ENCODE measurements around the gene SLC6A13. TPM values are rescaled to one million over a fixed set of nuclear protein-coding genes. Genes with fewer than 3 reads are reported as not detected.

Gene SLC6A13
- total RNA-seq, 1 experiment from 2014 or later: not detected

GRCh38 chr12:238116-238515, 24.5 kb downstream of the SLC6A13 start:
- TF ChIP-seq, protein P1, sequence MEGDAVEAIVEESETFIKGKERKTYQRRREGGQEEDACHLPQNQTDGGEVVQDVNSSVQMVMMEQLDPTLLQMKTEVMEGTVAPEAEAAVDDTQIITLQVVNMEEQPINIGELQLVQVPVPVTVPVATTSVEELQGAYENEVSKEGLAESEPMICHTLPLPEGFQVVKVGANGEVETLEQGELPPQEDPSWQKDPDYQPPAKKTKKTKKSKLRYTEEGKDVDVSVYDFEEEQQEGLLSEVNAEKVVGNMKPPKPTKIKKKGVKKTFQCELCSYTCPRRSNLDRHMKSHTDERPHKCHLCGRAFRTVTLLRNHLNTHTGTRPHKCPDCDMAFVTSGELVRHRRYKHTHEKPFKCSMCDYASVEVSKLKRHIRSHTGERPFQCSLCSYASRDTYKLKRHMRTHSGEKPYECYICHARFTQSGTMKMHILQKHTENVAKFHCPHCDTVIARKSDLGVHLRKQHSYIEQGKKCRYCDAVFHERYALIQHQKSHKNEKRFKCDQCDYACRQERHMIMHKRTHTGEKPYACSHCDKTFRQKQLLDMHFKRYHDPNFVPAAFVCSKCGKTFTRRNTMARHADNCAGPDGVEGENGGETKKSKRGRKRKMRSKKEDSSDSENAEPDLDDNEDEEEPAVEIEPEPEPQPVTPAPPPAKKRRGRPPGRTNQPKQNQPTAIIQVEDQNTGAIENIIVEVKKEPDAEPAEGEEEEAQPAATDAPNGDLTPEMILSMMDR (conservative IDR thresholded peaks at IDR 0.05): no peak
- H3K56ac ChIP-seq (ENCODE audit: insufficient read length, low read depth, low read length): no peak overlapping the region
- H3K27me3 ChIP-seq (ENCODE audit: insufficient read depth, low read length): no peaks in the 10 kb centered on the region
- no peak overlapping the region for H2BK120ac ChIP-seq (ENCODE audit: low read depth, low read length, poor library complexity, severe bottlenecking)
- no peak overlapping the region for H3K4ac ChIP-seq (ENCODE audit: low read depth, low read length)
- peaks cover 0 to 5% of the 10 kb centered on the region in 2 experiments; a peak in 2 of 4 replicates for H3K4me1 Mint-ChIP-seq
- H2BK15ac ChIP-seq (ENCODE audit: low read depth, low read length): no peak overlapping the region
- no peak overlapping the region for H2BK20ac ChIP-seq (ENCODE audit: low read depth, low read length, poor library complexity, severe bottlenecking)
- no peak overlapping the region for H3K4me2 ChIP-seq (ENCODE audit: insufficient read depth, insufficient read length, low read length)
- no peak overlapping the region for H4K8ac ChIP-seq (replicated peaks; ENCODE audit: insufficient read length, low read depth, low read length)
- peaks cover 8% of the 10 kb centered on the region for H3K9me3 ChIP-seq (ENCODE audit: control insufficient read depth, low read depth, low read length)
- H4K5ac ChIP-seq (ENCODE audit: insufficient read length, low read depth, low read length): no peak overlapping the region
- no peak overlapping the region for H3K18ac ChIP-seq (ENCODE audit: insufficient read length, low read depth, low read length)
- H3K23me2 ChIP-seq (ENCODE audit: insufficient read length, low read depth, low read length, poor library complexity, severe bottlenecking): no peaks in the 10 kb centered on the region
- no peak overlapping the region for H3K27ac Mint-ChIP-seq
- no peak overlapping the region for H3K27ac ChIP-seq (ENCODE audit: insufficient read length, low read depth, low read length)
- H3K9me3 Mint-ChIP-seq: peaks cover 23 to 26% of the 10 kb centered on the region in 2 experiments
- peaks cover 14% of the 10 kb centered on the region for H3K27me3 Mint-ChIP-seq (ENCODE audit: low read depth)
- no peak overlapping the region for H3K14ac ChIP-seq (ENCODE audit: insufficient read depth, low read length)
- H3K23ac ChIP-seq (ENCODE audit: insufficient read length, low read depth, low read length): no peak overlapping the region
- H4K91ac ChIP-seq (ENCODE audit: insufficient read length, low read depth, low read length): no peak overlapping the region
- no peak overlapping the region for H2AFZ ChIP-seq (ENCODE audit: low read length)
- H3K4me1 ChIP-seq (ENCODE audit: insufficient read depth, low read length): no peaks in the 10 kb centered on the region
- no peaks in the 10 kb centered on the region for H3K79me1 ChIP-seq (ENCODE audit: insufficient read depth, low read depth, low read length, poor library complexity, severe bottlenecking)
- H2AK5ac ChIP-seq (ENCODE audit: insufficient read length, low read length): no peak overlapping the region
- no CpG with 5 or more reads among the region's 9 CpGs for WGBS (ENCODE audit: extremely low coverage, insufficient read length, low lambda C conversion rate)
- H3K4me3 Mint-ChIP-seq: no peak overlapping the region
- no peak overlapping the region for H3K9ac ChIP-seq (ENCODE audit: extremely low read depth, insufficient read length, low read length)
- no peak overlapping the region for H2BK12ac ChIP-seq (ENCODE audit: insufficient read length, low read depth, low read length)
- no peaks in the 10 kb centered on the region for H4K20me1 ChIP-seq (ENCODE audit: control insufficient read depth, insufficient read depth, insufficient read length)
- no peak overlapping the region for H2BK5ac ChIP-seq (ENCODE audit: insufficient read length, low read length)
- peaks cover 3 to 17% (median 13%) of the 10 kb centered on the region in 3 experiments; a peak in 6 of 7 replicates for H3K36me3 Mint-ChIP-seq (ENCODE audit: insufficient read depth in 1 of 3, low read depth in 3 of 3)
- H3K79me2 ChIP-seq (ENCODE audit: insufficient read depth, low read length): no peaks in the 10 kb centered on the region
- no peak overlapping the region for H3T11ph ChIP-seq (ENCODE audit: low read length)
- DNase-seq: no peak

All from H9 (cell line).